ENCODE results near the gene ZNF550.

DNA sequence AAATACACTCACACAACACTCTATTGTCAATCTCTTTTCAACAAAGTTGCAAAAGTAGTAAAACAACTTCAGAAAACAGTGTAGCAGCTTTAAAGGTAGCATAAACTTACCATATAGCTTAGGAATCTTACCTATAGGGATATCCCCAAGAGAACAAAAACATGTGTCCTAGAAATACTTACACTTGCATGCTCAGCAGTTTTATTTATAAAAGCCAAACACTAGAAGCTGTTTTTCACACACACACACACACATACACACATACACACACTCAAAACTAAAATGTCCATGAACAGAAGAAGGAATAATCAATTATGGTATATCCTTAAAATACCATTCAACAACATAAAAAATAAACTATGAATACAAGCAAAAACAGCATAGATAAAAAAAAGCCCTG lies 48.2 kb downstream of the ZNF550 start:
- TF ChIP-seq, protein P1, sequence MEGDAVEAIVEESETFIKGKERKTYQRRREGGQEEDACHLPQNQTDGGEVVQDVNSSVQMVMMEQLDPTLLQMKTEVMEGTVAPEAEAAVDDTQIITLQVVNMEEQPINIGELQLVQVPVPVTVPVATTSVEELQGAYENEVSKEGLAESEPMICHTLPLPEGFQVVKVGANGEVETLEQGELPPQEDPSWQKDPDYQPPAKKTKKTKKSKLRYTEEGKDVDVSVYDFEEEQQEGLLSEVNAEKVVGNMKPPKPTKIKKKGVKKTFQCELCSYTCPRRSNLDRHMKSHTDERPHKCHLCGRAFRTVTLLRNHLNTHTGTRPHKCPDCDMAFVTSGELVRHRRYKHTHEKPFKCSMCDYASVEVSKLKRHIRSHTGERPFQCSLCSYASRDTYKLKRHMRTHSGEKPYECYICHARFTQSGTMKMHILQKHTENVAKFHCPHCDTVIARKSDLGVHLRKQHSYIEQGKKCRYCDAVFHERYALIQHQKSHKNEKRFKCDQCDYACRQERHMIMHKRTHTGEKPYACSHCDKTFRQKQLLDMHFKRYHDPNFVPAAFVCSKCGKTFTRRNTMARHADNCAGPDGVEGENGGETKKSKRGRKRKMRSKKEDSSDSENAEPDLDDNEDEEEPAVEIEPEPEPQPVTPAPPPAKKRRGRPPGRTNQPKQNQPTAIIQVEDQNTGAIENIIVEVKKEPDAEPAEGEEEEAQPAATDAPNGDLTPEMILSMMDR (IDR thresholded peaks at IDR 0.05; ENCODE audit: insufficient read depth, low read length) = no peak
- TF ChIP-seq, protein P2, sequence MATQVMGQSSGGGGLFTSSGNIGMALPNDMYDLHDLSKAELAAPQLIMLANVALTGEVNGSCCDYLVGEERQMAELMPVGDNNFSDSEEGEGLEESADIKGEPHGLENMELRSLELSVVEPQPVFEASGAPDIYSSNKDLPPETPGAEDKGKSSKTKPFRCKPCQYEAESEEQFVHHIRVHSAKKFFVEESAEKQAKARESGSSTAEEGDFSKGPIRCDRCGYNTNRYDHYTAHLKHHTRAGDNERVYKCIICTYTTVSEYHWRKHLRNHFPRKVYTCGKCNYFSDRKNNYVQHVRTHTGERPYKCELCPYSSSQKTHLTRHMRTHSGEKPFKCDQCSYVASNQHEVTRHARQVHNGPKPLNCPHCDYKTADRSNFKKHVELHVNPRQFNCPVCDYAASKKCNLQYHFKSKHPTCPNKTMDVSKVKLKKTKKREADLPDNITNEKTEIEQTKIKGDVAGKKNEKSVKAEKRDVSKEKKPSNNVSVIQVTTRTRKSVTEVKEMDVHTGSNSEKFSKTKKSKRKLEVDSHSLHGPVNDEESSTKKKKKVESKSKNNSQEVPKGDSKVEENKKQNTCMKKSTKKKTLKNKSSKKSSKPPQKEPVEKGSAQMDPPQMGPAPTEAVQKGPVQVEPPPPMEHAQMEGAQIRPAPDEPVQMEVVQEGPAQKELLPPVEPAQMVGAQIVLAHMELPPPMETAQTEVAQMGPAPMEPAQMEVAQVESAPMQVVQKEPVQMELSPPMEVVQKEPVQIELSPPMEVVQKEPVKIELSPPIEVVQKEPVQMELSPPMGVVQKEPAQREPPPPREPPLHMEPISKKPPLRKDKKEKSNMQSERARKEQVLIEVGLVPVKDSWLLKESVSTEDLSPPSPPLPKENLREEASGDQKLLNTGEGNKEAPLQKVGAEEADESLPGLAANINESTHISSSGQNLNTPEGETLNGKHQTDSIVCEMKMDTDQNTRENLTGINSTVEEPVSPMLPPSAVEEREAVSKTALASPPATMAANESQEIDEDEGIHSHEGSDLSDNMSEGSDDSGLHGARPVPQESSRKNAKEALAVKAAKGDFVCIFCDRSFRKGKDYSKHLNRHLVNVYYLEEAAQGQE (IDR thresholded peaks at IDR 0.05; ENCODE audit: insufficient replicate concordance, low read depth) = no peak
- no peak for TF ChIP-seq POLR2AphosphoS5 (IDR thresholded peaks at IDR 0.05; ENCODE audit: low read depth)
